H1 (cell line): ENCODE results near the gene KCNK13. TPM values are rescaled to one million over a fixed set of nuclear protein-coding genes. Genes with fewer than 3 reads are reported as not detected.

ENCODE experiments used
- CTCF ChIA-PET: fragments of 300-600 bp; sonication (Branson Sonifier 250); formaldehyde crosslinking; loops from one replicate; lab custom pipeline; 2021; ENCODE audit not compliant: partially characterized antibody; lab: Charles Lee
- POLR2A ChIA-PET: fragments of 300-600 bp; sonication (Branson Sonifier 250); formaldehyde crosslinking; loops from one replicate; lab custom pipeline; 2021; ENCODE audit warnings: inconsistent platforms; ENCODE audit not compliant: partially characterized antibody; lab: Charles Lee
- DNase-seq, 2 experiments: peaks; one replicate each; pipeline versions ENCODE4 v3.0.0 to v3.0.0-alpha.2; 2010 to 2022; ENCODE audit warnings: low spot score in 2 of 2, low read depth in 1 of 2, mixed read lengths in 1 of 2
- FAIRE-seq: peaks from 2 replicates; lab custom pipeline; 2011; peaks lifted over from hg19 to GRCh38; lab: Jason Lieb, UNC
- H2AFZ ChIP-seq: 2 replicates; pipeline ENCODE4 v1.8.1; 2012; ENCODE audit warnings: low read length, inconsistent platforms
- H2AK5ac ChIP-seq: 2 replicates; pipeline ENCODE4 v1.6.1; 2013; ENCODE audit warnings: low read depth, low read length
- H2BK120ac ChIP-seq: replicated peaks from 2 replicates; pipeline ENCODE3; 2013; ENCODE audit warnings: low read depth, low read length, inconsistent platforms
- H2BK12ac ChIP-seq: 2 replicates; pipeline ENCODE4 v1.6.1; 2013; ENCODE audit warnings: low read depth, low read length
- H2BK15ac ChIP-seq: 2 replicates; pipeline ENCODE4 v1.6.1; 2013; ENCODE audit warnings: low read length
- H2BK20ac ChIP-seq: 2 replicates; pipeline ENCODE4 v1.6.1; 2013; ENCODE audit warnings: low read length
- H2BK5ac ChIP-seq: 2 replicates; pipeline ENCODE4 v1.6.1; 2013; ENCODE audit warnings: low read depth, low read length
- H3K14ac ChIP-seq: 2 replicates; pipeline ENCODE4 v1.6.1; 2013; ENCODE audit warnings: inconsistent platforms; ENCODE audit not compliant: insufficient read length
- H3K18ac ChIP-seq: 2 replicates; pipeline ENCODE4 v1.6.1; 2013; ENCODE audit warnings: low read length; ENCODE audit errors: extremely low read depth
- H3K23ac ChIP-seq: 2 replicates; pipeline ENCODE4 v1.6.1; 2013; ENCODE audit warnings: inconsistent platforms; ENCODE audit not compliant: insufficient read length
- H3K23me2 ChIP-seq: 2 replicates; pipeline ENCODE4 v1.6.1; 2013; ENCODE audit warnings: low read depth, low read length
- H3K27ac ChIP-seq: 2 replicates; pipeline ENCODE4 v1.6.1; 2011; ENCODE audit warnings: low read depth, low read length, inconsistent platforms
- H3K27me3 ChIP-seq, 4 experiments: replicated peaks in 1 of 4; 1 replicate in 1 of 4; 2 replicates in 3 of 4; pipeline versions ENCODE4 v1.6.1 to v1.8.1; 2011 to 2013; ENCODE audit warnings: low read length in 3 of 4, mild to moderate bottlenecking in 3 of 4, inconsistent platforms in 2 of 4, mixed read lengths in 2 of 4, moderate library complexity in 1 of 4; ENCODE audit not compliant: control insufficient read depth in 3 of 4, insufficient read depth in 3 of 4; ENCODE audit errors: extremely low read depth in 1 of 4
- H3K36me3 ChIP-seq, 4 experiments: 2 replicates each; pipeline versions ENCODE4 v1.6.1 to v1.8.1; 2011 to 2013; ENCODE audit warnings: mild to moderate bottlenecking in 4 of 4, low read length in 3 of 4, moderate library complexity in 2 of 4, control low read depth in 1 of 4, inconsistent platforms in 1 of 4; ENCODE audit not compliant: insufficient read depth in 4 of 4, control insufficient read depth in 2 of 4
- H3K4ac ChIP-seq: replicated peaks from 2 replicates; pipeline ENCODE3; 2013; ENCODE audit warnings: low read length, low read depth, mixed read lengths, inconsistent platforms; ENCODE audit not compliant: insufficient read length
- H3K4me1 ChIP-seq, 4 experiments: replicated peaks in 1 of 4; 1 replicate in 1 of 4; 2 replicates in 3 of 4; pipeline versions ENCODE4 v1.6.1 to v1.8.1; 2011 to 2013; ENCODE audit warnings: low read length in 3 of 4, inconsistent platforms in 2 of 4, mixed read lengths in 1 of 4; ENCODE audit not compliant: insufficient read depth in 4 of 4, control insufficient read depth in 3 of 4
- H3K4me2 ChIP-seq, 2 experiments: 2 replicates each; pipeline versions ENCODE4 v1.6.1 to v1.8.1; 2011 to 2013; ENCODE audit warnings: low read depth in 2 of 2, low read length in 2 of 2, control low read depth in 1 of 2, inconsistent platforms in 1 of 2, mild to moderate bottlenecking in 1 of 2; ENCODE audit not compliant: insufficient read depth in 1 of 2
- H3K4me3 ChIP-seq, 4 experiments: fragments of 200-600, 300-600 bp in 1 of 4; sonication (generic), shearing (Covaris generic), sonication (Bioruptor Twin) in 1 of 4; 2 replicates each; pipeline versions ENCODE4 v1.5.1 to v1.8.1; 2011 to 2016; ENCODE audit warnings: low read length in 4 of 4, low read depth in 3 of 4, control low read depth in 2 of 4, inconsistent platforms in 2 of 4, mild to moderate bottlenecking in 2 of 4, mixed read lengths in 1 of 4, moderate library complexity in 1 of 4; ENCODE audit not compliant: insufficient read depth in 2 of 4; ENCODE audit errors: extremely low read depth in 1 of 4
- H3K56ac ChIP-seq: replicated peaks from 2 replicates; pipeline ENCODE3; 2013; ENCODE audit warnings: low read depth, mild to moderate bottlenecking, mixed read lengths, low read length, inconsistent platforms; ENCODE audit not compliant: insufficient read length
- H3K79me1 ChIP-seq: 2 replicates; pipeline ENCODE4 v1.6.1; 2013; ENCODE audit warnings: low read depth, low read length, control low read depth
- H3K79me2 ChIP-seq, 2 experiments: 2 replicates each; pipeline versions ENCODE4 v1.6.1 to v1.8.1; 2012 to 2013; ENCODE audit warnings: low read length in 2 of 2, mild to moderate bottlenecking in 2 of 2, inconsistent platforms in 1 of 2; ENCODE audit not compliant: insufficient read depth in 2 of 2, control insufficient read depth in 1 of 2
- H3K9ac ChIP-seq, 4 experiments: replicated peaks in 1 of 4; 1 replicate in 1 of 4; 2 replicates in 3 of 4; pipeline versions ENCODE4 v1.6.1 to v1.8.1; 2011 to 2013; ENCODE audit warnings: low read depth in 3 of 4, low read length in 3 of 4, control low read depth in 2 of 4, mild to moderate bottlenecking in 2 of 4, moderate library complexity in 2 of 4, inconsistent platforms in 1 of 4; ENCODE audit errors: extremely low read depth in 1 of 4
- H3K9me3 ChIP-seq, 2 experiments: 2 replicates each; pipeline versions ENCODE4 v1.6.1 to v1.8.1; 2012 to 2013; ENCODE audit warnings: mild to moderate bottlenecking in 2 of 2, moderate library complexity in 2 of 2, control low read depth in 1 of 2, inconsistent platforms in 1 of 2, low read depth in 1 of 2, low read length in 1 of 2, mixed read lengths in 1 of 2; ENCODE audit not compliant: insufficient read depth in 2 of 2
- H4K20me1 ChIP-seq, 2 experiments: replicated peaks in 1 of 2; 2 replicates each; pipeline versions ENCODE3 to v1.8.1; 2011 to 2013; ENCODE audit warnings: inconsistent platforms in 2 of 2, low read length in 2 of 2, mild to moderate bottlenecking in 1 of 2; ENCODE audit not compliant: insufficient read depth in 2 of 2, control insufficient read depth in 1 of 2
- H4K5ac ChIP-seq: 2 replicates; pipeline ENCODE4 v1.6.1; 2013; ENCODE audit warnings: low read length, low read depth, mixed read lengths, inconsistent platforms; ENCODE audit not compliant: insufficient read length
- H4K8ac ChIP-seq: 2 replicates; pipeline ENCODE4 v1.8.0; 2013; ENCODE audit warnings: mild to moderate bottlenecking, moderate library complexity, low read length, inconsistent platforms; ENCODE audit not compliant: insufficient read depth; ENCODE audit errors: extremely low read depth
- H4K91ac ChIP-seq: replicated peaks from 2 replicates; pipeline ENCODE3; 2013; ENCODE audit warnings: low read length, mixed read lengths, inconsistent platforms; ENCODE audit not compliant: insufficient read length
- CBX5 ChIP-seq: fragments of 300-800, 300-1000 bp; sonication (generic); IDR thresholded peaks from 2 replicates; pipeline ENCODE4 v1.7.1; 2016; ENCODE audit warnings: antibody characterized with exemption, low read length, low read depth
- CHD2 ChIP-seq: IDR thresholded peaks from 2 replicates; pipeline ENCODE4 v1.6.1; 2012; ENCODE audit warnings: low read length, improper control_type of control experiment
- CREB1 ChIP-seq: IDR thresholded peaks from 2 replicates; pipeline ENCODE4 v1.6.1; 2012; ENCODE audit warnings: inconsistent platforms
- EZH2 ChIP-seq: fragments of 200-600 bp; sonication (generic); IDR thresholded peaks from 2 replicates; pipeline ENCODE4 v1.7.1; 2012; ENCODE audit warnings: low read depth, mild to moderate bottlenecking, moderate library complexity, low read length, inconsistent platforms; ENCODE audit not compliant: severe bottlenecking
- KDM5A ChIP-seq: fragments of 200-600 bp; IDR thresholded peaks from 2 replicates; pipeline ENCODE4 v1.7.1; 2012; ENCODE audit warnings: mild to moderate bottlenecking, low read length, inconsistent platforms, mixed read lengths
- RAD21 ChIP-seq, 2 experiments: IDR thresholded peaks in 1 of 2; conservative IDR thresholded peaks in 1 of 2; 2 replicates each; pipeline ENCODE4 v1.6.1; 2011; ENCODE audit warnings: low read depth in 2 of 2, low read length in 2 of 2, improper control_type of control experiment in 1 of 2, inconsistent platforms in 1 of 2, mild to moderate bottlenecking in 1 of 2, moderate library complexity in 1 of 2
- SIN3A ChIP-seq, 2 experiments: IDR thresholded peaks in 1 of 2; conservative IDR thresholded peaks in 1 of 2; 2 replicates each; pipeline ENCODE4 v1.6.1; 2011 to 2012; ENCODE audit warnings: low read length in 2 of 2, improper control_type of control experiment in 1 of 2, low read depth in 1 of 2, mild to moderate bottlenecking in 1 of 2
- SIX5 ChIP-seq: IDR thresholded peaks from 2 replicates; pipeline ENCODE4 v1.6.1; 2011; ENCODE audit warnings: mild to moderate bottlenecking, low read depth, low read length
- TAF7 ChIP-seq: optimal IDR thresholded peaks from 2 replicates; pipeline ENCODE3; 2011; ENCODE audit warnings: low read depth, mild to moderate bottlenecking, inconsistent platforms, low read length, moderate library complexity, borderline replicate concordance
- YY1 ChIP-seq: IDR thresholded peaks from 2 replicates; pipeline ENCODE4 v1.6.1; 2011; ENCODE audit warnings: low read depth, mild to moderate bottlenecking, low read length
- WGBS, 2 experiments: shearing (Covaris generic) in 1 of 2; methylation state at CpG; one replicate each; pipeline versions ENCODE4 v1.1.6 to v1.1.7; 2013 to 2015; ENCODE audit warnings: low lambda C conversion rate in 2 of 2, mixed read lengths in 2 of 2, inconsistent platforms in 1 of 2, low coverage in 1 of 2, missing lambda C conversion rate in 1 of 2; ENCODE audit not compliant: insufficient replicate concordance in 2 of 2, insufficient coverage in 1 of 2, insufficient read length in 1 of 2; ENCODE audit errors: extremely low coverage in 1 of 2, missing lambda C conversion rate in 1 of 2; 5-methylcytosine and 5-hydroxymethylcytosine counted together
- polyA plus RNA-seq, 7 experiments: library from polyadenylated mRNA; depleted of rRNA in 3 of 7; stranded (reverse) in 5 of 7; unstranded in 2 of 7; fragments of >200 nt in 5 of 7; fragments of 200-250 nt in 2 of 7; gene quantifications; 1 replicate in 5 of 7; 2 replicates in 1 of 7; 4 replicates in 1 of 7; pipeline versions ENCODE4 v1.2.1 to v1.2.3, GENCODE V29; 2011 to 2013; ENCODE audit warnings: missing spikeins in 2 of 7, mixed read lengths in 2 of 7
- total RNA-seq: library from RNA; stranded (reverse); fragmentation: NEBNext Ultra II Directional; extraction: Animal tissue kit (Norgen Biotek cat#: 25700); gene quantifications from 2 replicates; pipeline ENCODE4 v1.2.1, GENCODE V29; 2021
- TF ChIP-seq, protein P1 (sequence below): IDR thresholded peaks from 2 replicates; pipeline ENCODE4 v1.6.1; 2012; ENCODE audit warnings: inconsistent platforms

Gene KCNK13
- total and polyA plus RNA-seq, 2 of the 8 experiments (the other 6 are each of a cell fraction or from before 2014, with no cell fraction given) = 0.39 to 0.48 TPM

DNA sequence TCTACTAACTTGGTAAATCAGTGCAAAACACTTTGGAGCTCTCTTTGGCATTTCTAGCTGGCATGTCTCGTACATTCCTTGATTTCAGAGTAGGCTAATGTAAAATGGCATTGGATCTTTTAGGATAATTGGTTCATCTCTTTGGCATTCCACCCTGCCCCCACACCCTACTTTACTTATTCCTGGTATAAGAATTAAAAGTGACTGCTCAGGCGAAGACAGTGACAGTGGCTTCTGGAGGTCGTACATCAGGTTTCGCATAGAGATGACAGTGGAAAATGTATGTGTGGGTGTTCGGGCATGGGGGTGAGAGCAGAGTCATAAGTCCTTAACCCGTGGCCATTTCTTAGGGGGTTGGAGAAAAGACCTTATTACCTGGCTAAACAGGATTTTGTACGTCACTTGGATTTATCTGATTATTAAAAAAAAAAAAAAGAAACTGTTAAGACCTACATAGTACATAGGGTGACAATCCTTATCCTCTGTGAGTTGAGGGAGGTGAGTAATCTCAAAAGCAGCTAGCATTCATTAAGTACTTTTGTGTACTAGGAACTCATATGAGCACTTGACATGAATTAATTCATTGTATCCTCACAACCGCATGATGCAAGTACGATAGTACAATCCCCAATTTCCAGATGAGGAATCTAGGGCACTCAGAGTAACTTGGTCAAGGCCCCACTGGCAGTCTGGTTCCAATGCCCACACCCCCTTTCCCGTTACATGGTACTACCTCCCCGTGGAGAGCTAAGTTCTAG, 22.4 kb upstream of the KCNK13 start:
- H3K79me2 ChIP-seq = no peaks in the 10 kb centered on the region
- no peaks in the 10 kb centered on the region for H3K9me3 ChIP-seq
- no peak overlapping the region for H3K4me2 ChIP-seq
- no peak overlapping the region for H3K23ac ChIP-seq
- H4K91ac ChIP-seq = no peak overlapping the region
- CTCF ChIA-PET = interaction anchor here (1.3 kb wide), 1 partner anchor 65 kb away, joined by 4 read pairs; no protein-coding TSS in a partner anchor
- 91% methylated on average over 11 of the region's 11 CpGs; no CpG with 5 or more reads in 1 of the 2 experiments for WGBS, 2 experiments
- H3K79me1 ChIP-seq = no peaks in the 10 kb centered on the region
- H3K14ac ChIP-seq = no peak overlapping the region
- H3K4me1 ChIP-seq = no peaks in the 10 kb centered on the region
- H4K5ac ChIP-seq = no peak overlapping the region
- no peak overlapping the region for H3K4me3 ChIP-seq
- POLR2A ChIA-PET = no interaction called here
- H3K27ac ChIP-seq = no peak overlapping the region
- H3K4ac ChIP-seq = no peak overlapping the region
- H4K20me1 ChIP-seq = peaks cover 0 to 5% of the 10 kb centered on the region in 2 experiments
- H3K18ac ChIP-seq = no peak overlapping the region
- no peak overlapping the region for H2BK120ac ChIP-seq
- H3K36me3 ChIP-seq = peaks cover 0 to 13% (median 3%) of the 10 kb centered on the region in 4 experiments; a peak in 3 of 8 replicates
- H2AFZ ChIP-seq = no peak overlapping the region
- DNase-seq = no peak
- no peak overlapping the region for H2BK20ac ChIP-seq
- no peak overlapping the region for H2BK12ac ChIP-seq
- no peak overlapping the region for H2BK5ac ChIP-seq
- no peaks in the 10 kb centered on the region for H3K27me3 ChIP-seq
- no peak for FAIRE-seq
- H3K9ac ChIP-seq = no peak overlapping the region
- H2AK5ac ChIP-seq = no peak overlapping the region
- no peak overlapping the region for H3K56ac ChIP-seq
- H2BK15ac ChIP-seq = no peak overlapping the region
- no peak overlapping the region for H4K8ac ChIP-seq
- H3K23me2 ChIP-seq = no peaks in the 10 kb centered on the region
- TF ChIP-seq CHD2 (no peak), YY1 (no peak), RAD21 (IDR thresholded peaks at IDR 0.05 in 1 of 2, conservative IDR thresholded peaks at IDR 0.05 in 1 of 2; ENCODE audit: low read depth in 2 of 2, low read length in 2 of 2) (no peak), KDM5A (no peak), TAF7 (no peak), CBX5 (no peak), SIX5 (no peak), EZH2 (no peak), SIN3A (conservative IDR thresholded peaks at IDR 0.05 in 1 of 2, IDR thresholded peaks at IDR 0.05 in 1 of 2; ENCODE audit: low read depth in 1 of 2, low read length in 2 of 2) (no peak), CREB1 (no peak)
- TF ChIP-seq, protein P1, sequence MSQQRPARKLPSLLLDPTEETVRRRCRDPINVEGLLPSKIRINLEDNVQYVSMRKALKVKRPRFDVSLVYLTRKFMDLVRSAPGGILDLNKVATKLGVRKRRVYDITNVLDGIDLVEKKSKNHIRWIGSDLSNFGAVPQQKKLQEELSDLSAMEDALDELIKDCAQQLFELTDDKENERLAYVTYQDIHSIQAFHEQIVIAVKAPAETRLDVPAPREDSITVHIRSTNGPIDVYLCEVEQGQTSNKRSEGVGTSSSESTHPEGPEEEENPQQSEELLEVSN = no peak
